WTC11 (cell line): Measurements from ENCODE around the gene HIF3A. TPM values are rescaled to one million over a fixed set of nuclear protein-coding genes. Genes with fewer than 3 reads are reported as not detected.

Source experiments
- ATAC-seq: fragments of 200-7000 bp; cut with Tn5 transposase; 2 replicates; pipeline ENCODE4 v1.10.0; 2021; ENCODE audit warnings: mild to moderate bottlenecking, moderate library complexity
- CTCF ChIA-PET: fragments of 300-600 bp; sonication (Branson Sonifier 250); formaldehyde crosslinking; loops from one replicate; lab custom pipeline; 2021; ENCODE audit warnings: antibody characterized with exemption; lab: Charles Lee
- POLR2A ChIA-PET: fragments of 350-600 bp; sonication (Branson Sonifier 250); formaldehyde crosslinking; loops from one replicate; lab custom pipeline; 2021; ENCODE audit warnings: antibody characterized with exemption; lab: Charles Lee
- DNase-seq: peaks from one replicate; pipeline ENCODE4 v3.0.0; 2021; ENCODE audit warnings: low spot score
- H3K27ac Mint-ChIP-seq: 2 replicates; pipeline ENCODE4 v1.8.0; 2021; ENCODE audit warnings: mixed read lengths
- H3K27me3 Mint-ChIP-seq: 2 replicates; pipeline ENCODE4 v1.8.0; 2021; ENCODE audit warnings: low read depth, mild to moderate bottlenecking, moderate library complexity, mixed read lengths
- H3K36me3 Mint-ChIP-seq: 2 replicates; pipeline ENCODE4 v1.8.0; 2021; ENCODE audit warnings: mixed read lengths
- H3K4me1 Mint-ChIP-seq: 2 replicates; pipeline ENCODE4 v1.8.0; 2022; ENCODE audit warnings: mixed read lengths
- H3K4me3 Mint-ChIP-seq: 2 replicates; pipeline ENCODE4 v1.8.0; 2021; ENCODE audit warnings: mild to moderate bottlenecking, moderate library complexity, mixed read lengths
- H3K9me3 Mint-ChIP-seq: 2 replicates; pipeline ENCODE4 v1.8.0; 2021; ENCODE audit warnings: mixed read lengths
- ZNF138 ChIP-seq: sonication (generic); formaldehyde crosslinking; conservative IDR thresholded peaks from 2 replicates; pipeline ENCODE4 v1.8.1; 2022; ENCODE audit warnings: mild to moderate bottlenecking, moderate library complexity, missing genetic modification reagents
- ZNF219 ChIP-seq: sonication (generic); formaldehyde crosslinking; IDR thresholded peaks from 2 replicates; pipeline ENCODE4 v1.8.0; 2023; ENCODE audit warnings: missing genetic modification reagents, mild to moderate bottlenecking, borderline replicate concordance
- total RNA-seq: library from RNA; stranded (reverse); gene quantifications from 3 replicates; pipeline ENCODE4 v1.2.3, GENCODE V29; 2021
- TF ChIP-seq, protein P1 (sequence below): sonication (generic); formaldehyde crosslinking; IDR thresholded peaks from 2 replicates; pipeline ENCODE4 v1.8.1; 2023; ENCODE audit warnings: mild to moderate bottlenecking, missing genetic modification reagents, moderate library complexity
- TF ChIP-seq, protein P2 (sequence below): sonication (generic); formaldehyde crosslinking; IDR thresholded peaks from 2 replicates; pipeline ENCODE4 v1.8.0; 2023; ENCODE audit warnings: missing genetic modification reagents
- TF ChIP-seq, protein P3 (sequence below): fragments of 250-450 bp; sonication (Bioruptor Pico); IDR thresholded peaks from 2 replicates; pipeline ENCODE4 v2.1.2; 2022; ENCODE audit warnings: mild to moderate bottlenecking, moderate library complexity
- TF ChIP-seq, protein P4 (sequence below): fragments of 250-450 bp; sonication (Bioruptor Pico); IDR thresholded peaks from 2 replicates; pipeline ENCODE4 v1.9.0; 2021; ENCODE audit warnings: mild to moderate bottlenecking
- TF ChIP-seq, protein P5 (sequence below): fragments of 250-450 bp; sonication (Bioruptor Pico); IDR thresholded peaks from 2 replicates; pipeline ENCODE4 v1.8.0; 2021; ENCODE audit warnings: mild to moderate bottlenecking
- TF ChIP-seq, protein P6 (sequence below): fragments of 250-450 bp; sonication (Bioruptor Pico); IDR thresholded peaks from 2 replicates; pipeline ENCODE4 v1.9.0; 2021; ENCODE audit warnings: mild to moderate bottlenecking, borderline replicate concordance
- TF ChIP-seq, protein P7 (sequence below): sonication (generic); formaldehyde crosslinking; IDR thresholded peaks from 2 replicates; pipeline ENCODE4 v1.8.1; 2022; ENCODE audit warnings: missing genetic modification reagents, borderline replicate concordance
- TF ChIP-seq, protein P8 (sequence below): sonication (generic); formaldehyde crosslinking; IDR thresholded peaks from 2 replicates; pipeline ENCODE4 v1.8.1; 2022; ENCODE audit warnings: mild to moderate bottlenecking, moderate library complexity, missing genetic modification reagents

HIF3A gene
- total RNA-seq, 1 experiment from 2014 or later = 31.8 TPM

DNA sequence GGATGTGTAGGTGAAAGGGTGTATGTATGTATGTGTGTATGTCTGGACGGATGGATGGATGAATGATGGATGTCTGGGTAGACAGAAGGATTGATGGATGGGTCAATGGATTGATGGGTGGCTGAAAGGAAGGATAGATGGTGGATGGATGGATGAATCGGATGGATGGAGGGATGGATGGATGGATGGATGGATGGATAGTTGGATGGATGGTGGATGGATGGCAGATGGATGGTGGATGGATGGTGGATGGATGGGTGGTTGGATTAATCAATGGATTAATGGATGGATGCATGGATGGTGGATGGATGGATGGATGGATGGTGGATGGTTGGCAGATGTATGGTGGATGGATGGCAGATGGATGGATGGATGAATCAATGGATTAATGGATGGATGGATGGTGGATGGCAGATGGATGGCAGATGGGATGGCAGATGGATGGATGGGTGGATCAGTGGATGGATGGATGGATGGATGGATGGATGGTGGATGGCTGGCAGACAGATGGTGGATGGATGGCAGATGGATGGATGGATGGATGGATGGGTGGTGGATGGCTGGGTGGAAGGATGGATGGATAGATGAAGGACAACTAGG, 33.6 kb downstream of the HIF3A start (continued):
- TF ChIP-seq, protein P1, sequence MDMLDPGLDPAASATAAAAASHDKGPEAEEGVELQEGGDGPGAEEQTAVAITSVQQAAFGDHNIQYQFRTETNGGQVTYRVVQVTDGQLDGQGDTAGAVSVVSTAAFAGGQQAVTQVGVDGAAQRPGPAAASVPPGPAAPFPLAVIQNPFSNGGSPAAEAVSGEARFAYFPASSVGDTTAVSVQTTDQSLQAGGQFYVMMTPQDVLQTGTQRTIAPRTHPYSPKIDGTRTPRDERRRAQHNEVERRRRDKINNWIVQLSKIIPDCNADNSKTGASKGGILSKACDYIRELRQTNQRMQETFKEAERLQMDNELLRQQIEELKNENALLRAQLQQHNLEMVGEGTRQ (CRISPR knock-in tag) = no peak
- TF ChIP-seq, protein P2, sequence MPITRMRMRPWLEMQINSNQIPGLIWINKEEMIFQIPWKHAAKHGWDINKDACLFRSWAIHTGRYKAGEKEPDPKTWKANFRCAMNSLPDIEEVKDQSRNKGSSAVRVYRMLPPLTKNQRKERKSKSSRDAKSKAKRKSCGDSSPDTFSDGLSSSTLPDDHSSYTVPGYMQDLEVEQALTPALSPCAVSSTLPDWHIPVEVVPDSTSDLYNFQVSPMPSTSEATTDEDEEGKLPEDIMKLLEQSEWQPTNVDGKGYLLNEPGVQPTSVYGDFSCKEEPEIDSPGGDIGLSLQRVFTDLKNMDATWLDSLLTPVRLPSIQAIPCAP (CRISPR knock-in tag) = no peak
- TF ChIP-seq, protein P3, sequence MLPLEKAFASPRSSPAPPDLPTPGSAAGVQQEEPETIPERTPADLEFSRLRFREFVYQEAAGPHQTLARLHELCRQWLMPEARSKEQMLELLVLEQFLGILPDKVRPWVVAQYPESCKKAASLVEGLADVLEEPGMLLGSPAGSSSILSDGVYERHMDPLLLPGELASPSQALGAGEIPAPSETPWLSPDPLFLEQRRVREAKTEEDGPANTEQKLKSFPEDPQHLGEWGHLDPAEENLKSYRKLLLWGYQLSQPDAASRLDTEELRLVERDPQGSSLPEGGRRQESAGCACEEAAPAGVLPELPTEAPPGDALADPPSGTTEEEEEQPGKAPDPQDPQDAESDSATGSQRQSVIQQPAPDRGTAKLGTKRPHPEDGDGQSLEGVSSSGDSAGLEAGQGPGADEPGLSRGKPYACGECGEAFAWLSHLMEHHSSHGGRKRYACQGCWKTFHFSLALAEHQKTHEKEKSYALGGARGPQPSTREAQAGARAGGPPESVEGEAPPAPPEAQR = no peak
- TF ChIP-seq ZNF138 (CRISPR knock-in tag) (no peak), ZNF219 (CRISPR knock-in tag) (no peak)
- TF ChIP-seq, protein P4, sequence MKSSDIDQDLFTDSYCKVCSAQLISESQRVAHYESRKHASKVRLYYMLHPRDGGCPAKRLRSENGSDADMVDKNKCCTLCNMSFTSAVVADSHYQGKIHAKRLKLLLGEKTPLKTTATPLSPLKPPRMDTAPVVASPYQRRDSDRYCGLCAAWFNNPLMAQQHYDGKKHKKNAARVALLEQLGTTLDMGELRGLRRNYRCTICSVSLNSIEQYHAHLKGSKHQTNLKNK = no peak
- TF ChIP-seq, protein P5, sequence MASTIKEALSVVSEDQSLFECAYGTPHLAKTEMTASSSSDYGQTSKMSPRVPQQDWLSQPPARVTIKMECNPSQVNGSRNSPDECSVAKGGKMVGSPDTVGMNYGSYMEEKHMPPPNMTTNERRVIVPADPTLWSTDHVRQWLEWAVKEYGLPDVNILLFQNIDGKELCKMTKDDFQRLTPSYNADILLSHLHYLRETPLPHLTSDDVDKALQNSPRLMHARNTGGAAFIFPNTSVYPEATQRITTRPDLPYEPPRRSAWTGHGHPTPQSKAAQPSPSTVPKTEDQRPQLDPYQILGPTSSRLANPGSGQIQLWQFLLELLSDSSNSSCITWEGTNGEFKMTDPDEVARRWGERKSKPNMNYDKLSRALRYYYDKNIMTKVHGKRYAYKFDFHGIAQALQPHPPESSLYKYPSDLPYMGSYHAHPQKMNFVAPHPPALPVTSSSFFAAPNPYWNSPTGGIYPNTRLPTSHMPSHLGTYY (CRISPR knock-in tag) = no peak
- TF ChIP-seq, protein P6, sequence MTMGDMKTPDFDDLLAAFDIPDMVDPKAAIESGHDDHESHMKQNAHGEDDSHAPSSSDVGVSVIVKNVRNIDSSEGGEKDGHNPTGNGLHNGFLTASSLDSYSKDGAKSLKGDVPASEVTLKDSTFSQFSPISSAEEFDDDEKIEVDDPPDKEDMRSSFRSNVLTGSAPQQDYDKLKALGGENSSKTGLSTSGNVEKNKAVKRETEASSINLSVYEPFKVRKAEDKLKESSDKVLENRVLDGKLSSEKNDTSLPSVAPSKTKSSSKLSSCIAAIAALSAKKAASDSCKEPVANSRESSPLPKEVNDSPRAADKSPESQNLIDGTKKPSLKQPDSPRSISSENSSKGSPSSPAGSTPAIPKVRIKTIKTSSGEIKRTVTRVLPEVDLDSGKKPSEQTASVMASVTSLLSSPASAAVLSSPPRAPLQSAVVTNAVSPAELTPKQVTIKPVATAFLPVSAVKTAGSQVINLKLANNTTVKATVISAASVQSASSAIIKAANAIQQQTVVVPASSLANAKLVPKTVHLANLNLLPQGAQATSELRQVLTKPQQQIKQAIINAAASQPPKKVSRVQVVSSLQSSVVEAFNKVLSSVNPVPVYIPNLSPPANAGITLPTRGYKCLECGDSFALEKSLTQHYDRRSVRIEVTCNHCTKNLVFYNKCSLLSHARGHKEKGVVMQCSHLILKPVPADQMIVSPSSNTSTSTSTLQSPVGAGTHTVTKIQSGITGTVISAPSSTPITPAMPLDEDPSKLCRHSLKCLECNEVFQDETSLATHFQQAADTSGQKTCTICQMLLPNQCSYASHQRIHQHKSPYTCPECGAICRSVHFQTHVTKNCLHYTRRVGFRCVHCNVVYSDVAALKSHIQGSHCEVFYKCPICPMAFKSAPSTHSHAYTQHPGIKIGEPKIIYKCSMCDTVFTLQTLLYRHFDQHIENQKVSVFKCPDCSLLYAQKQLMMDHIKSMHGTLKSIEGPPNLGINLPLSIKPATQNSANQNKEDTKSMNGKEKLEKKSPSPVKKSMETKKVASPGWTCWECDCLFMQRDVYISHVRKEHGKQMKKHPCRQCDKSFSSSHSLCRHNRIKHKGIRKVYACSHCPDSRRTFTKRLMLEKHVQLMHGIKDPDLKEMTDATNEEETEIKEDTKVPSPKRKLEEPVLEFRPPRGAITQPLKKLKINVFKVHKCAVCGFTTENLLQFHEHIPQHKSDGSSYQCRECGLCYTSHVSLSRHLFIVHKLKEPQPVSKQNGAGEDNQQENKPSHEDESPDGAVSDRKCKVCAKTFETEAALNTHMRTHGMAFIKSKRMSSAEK = no peak
- TF ChIP-seq, protein P7, sequence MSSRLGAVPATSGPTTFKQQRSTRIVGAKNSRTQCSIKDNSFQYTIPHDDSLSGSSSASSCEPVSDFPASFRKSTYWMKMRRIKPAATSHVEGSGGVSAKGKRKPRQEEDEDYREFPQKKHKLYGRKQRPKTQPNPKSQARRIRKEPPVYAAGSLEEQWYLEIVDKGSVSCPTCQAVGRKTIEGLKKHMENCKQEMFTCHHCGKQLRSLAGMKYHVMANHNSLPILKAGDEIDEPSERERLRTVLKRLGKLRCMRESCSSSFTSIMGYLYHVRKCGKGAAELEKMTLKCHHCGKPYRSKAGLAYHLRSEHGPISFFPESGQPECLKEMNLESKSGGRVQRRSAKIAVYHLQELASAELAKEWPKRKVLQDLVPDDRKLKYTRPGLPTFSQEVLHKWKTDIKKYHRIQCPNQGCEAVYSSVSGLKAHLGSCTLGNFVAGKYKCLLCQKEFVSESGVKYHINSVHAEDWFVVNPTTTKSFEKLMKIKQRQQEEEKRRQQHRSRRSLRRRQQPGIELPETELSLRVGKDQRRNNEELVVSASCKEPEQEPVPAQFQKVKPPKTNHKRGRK (CRISPR knock-in tag) = no peak

DNA sequence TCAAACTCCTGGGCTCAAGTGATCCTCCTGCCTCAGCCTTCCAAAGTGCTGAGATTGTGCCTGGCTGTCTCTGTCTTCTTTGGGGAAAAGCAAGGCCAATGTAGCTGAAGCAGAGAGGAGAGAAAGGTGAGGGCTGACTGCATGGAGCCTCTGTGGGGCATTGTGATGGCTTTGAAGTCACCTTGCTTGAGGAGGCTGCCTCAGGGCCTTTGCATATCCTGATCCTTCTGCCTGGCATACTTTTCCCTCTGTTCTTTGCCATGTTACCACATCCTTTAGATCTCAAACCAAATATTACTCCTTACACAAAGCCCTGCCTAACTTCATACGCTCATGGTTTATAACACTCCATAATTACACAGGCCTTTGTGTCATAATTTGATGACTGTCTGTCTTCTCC, 40.6 kb downstream of the HIF3A start:
- Mint-ChIP-seq H3K4me3 (no peak overlapping the region), H3K27me3 (no peaks in the 10 kb centered on the region; the same call in 1 of the 2 replicates), H3K27ac (no peak overlapping the region), H3K9me3 (no peaks in the 10 kb centered on the region), H3K4me1 (no peaks in the 10 kb centered on the region)
- DNase-seq (no peak), ATAC-seq (no peak)
- CTCF ChIA-PET = interaction anchor here (1.7 to 2.3 kb wide), 2 partner anchors 9 to 57 kb away, joined by 5 to 6 read pairs; partner anchors contain the start of gene PPP5C
- TF ChIP-seq, protein P1 (CRISPR knock-in tag) = no peak
- TF ChIP-seq, protein P8, sequence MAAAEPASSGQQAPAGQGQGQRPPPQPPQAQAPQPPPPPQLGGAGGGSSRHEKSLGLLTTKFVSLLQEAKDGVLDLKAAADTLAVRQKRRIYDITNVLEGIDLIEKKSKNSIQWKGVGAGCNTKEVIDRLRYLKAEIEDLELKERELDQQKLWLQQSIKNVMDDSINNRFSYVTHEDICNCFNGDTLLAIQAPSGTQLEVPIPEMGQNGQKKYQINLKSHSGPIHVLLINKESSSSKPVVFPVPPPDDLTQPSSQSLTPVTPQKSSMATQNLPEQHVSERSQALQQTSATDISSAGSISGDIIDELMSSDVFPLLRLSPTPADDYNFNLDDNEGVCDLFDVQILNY (CRISPR knock-in tag) = no peak
- TF ChIP-seq, all 79 proteins: peak for 0
- peaks cover 4% of the 10 kb centered on the region for H3K36me3 Mint-ChIP-seq
- POLR2A ChIA-PET = no interaction called here
